Measurements from ENCODE around the gene UBL4B.

The UBL4B gene

GRCh38 chr1:110159168-110159567 is 46.9 kb downstream of the UBL4B start:
- no peak for DNase-seq (ENCODE audit: low read depth, low spot score)
- in situ Hi-C loops (cut with HindIII; ENCODE audit: low sequenced_read_pairs): no loop called here
- TF ChIP-seq CTCF (IDR thresholded peaks at IDR 0.05; ENCODE audit: low read depth, low read length): no peak
- H3K4me3 ChIP-seq (ENCODE audit: low read depth, low read length): no peak overlapping the region

DNA sequence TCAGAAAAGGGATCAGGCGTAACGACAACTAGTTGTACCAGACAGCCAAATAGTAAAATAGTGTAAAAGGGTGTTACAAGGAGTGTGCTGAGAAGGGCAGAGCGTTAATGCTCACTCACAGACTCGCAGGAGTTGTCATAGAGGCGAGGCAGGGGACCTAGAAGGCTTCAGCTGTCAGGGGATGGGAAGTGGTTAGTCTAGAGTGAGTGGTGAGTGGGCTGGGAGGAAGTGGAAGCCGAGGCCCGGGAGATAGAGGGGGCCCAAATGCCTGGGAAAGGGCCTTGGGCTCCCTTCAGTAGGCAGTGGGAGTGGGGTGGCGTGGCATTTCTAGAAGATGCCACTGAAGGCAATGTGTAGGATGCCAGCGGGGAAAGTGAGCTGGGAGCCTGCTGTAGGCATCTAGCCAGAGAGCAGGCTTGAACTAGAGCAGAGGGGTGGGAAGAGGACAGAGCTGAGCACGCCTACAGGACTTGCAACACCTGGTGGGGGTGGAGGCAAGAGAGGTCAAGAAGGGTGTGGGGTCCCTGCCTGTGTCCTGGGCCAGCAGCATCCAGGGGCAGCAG is 48.4 kb downstream of the UBL4B start:
- in situ Hi-C loops (cut with HindIII; ENCODE audit: low sequenced_read_pairs): no loop called here
- DNase-seq (ENCODE audit: low read depth, low spot score): no peak
- TF ChIP-seq CTCF (IDR thresholded peaks at IDR 0.05; ENCODE audit: low read depth, low read length): no peak
- no peak overlapping the region for H3K4me3 ChIP-seq (ENCODE audit: low read depth, low read length)

- no peak overlapping the region for H3K4me3 ChIP-seq (ENCODE audit: low read depth, low read length)
- DNase-seq (ENCODE audit: low read depth, low spot score): no peak
- in situ Hi-C loops (cut with HindIII; ENCODE audit: low sequenced_read_pairs): no loop called here
- no peak for TF ChIP-seq CTCF (IDR thresholded peaks at IDR 0.05; ENCODE audit: low read depth, low read length)
These were observed 48.9 kb downstream of the UBL4B start for GRCh38 chr1:110161165-110161564.

DNA sequence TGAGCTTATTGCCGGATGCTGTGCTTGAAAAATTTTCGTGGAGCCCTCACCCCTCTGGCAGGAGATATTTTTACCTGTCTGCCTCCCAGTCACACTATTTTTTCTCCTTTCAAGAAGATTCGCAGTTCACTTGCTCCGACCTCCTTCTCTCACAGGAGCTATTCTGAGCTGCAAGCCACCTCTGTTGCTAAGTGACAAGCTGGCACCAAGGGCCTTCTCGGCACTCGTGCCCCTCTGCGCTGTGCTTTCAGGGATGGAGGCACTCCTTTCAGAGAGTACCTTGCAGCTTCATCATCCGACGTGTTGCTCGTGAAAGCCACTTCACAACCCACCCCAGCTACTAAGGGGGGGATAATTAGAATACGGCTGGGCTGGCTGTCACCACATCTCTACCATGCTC is 49.6 kb downstream of the UBL4B start:
- no peak for DNase-seq (ENCODE audit: low read depth, low spot score)
- in situ Hi-C loops (cut with HindIII; ENCODE audit: low sequenced_read_pairs): no loop called here
- TF ChIP-seq CTCF (IDR thresholded peaks at IDR 0.05; ENCODE audit: low read depth, low read length): no peak
- H3K4me3 ChIP-seq (ENCODE audit: low read depth, low read length): no peak overlapping the region
